Activated CD4-positive, alpha-beta T cell treated with anti-CD3 and anti-CD28 coated beads, Interleukin-2, amount 10 ng/mL, durations not matched to agents 7 days and 5 days (primary cell): Measurements from ENCODE around the gene RDH5. TPM values are rescaled to one million over a fixed set of nuclear protein-coding genes. Genes with fewer than 3 reads are reported as not detected.

Experiments used
- CTCF ChIA-PET: fragments of 350-600 bp; sonication (Branson Sonifier 250); formaldehyde crosslinking; loops from one replicate; lab custom pipeline; 2021; ENCODE audit warnings: antibody characterized with exemption; lab: Charles Lee
- POLR2A ChIA-PET: fragments of 350-600 bp; sonication (Branson Sonifier 250); formaldehyde crosslinking; loops from one replicate; lab custom pipeline; 2021; ENCODE audit warnings: antibody characterized with exemption; lab: Charles Lee
- DNase-seq: peaks from one replicate; pipeline ENCODE4 v3.0.0-alpha.2; 2020
- H3K27ac Mint-ChIP-seq: one replicate; pipeline ENCODE4 v1.8.0; 2021; ENCODE audit warnings: mild to moderate bottlenecking, moderate library complexity, mixed read lengths
- H3K27me3 Mint-ChIP-seq: one replicate; pipeline ENCODE4 v1.8.0; 2021; ENCODE audit warnings: mixed read lengths
- H3K36me3 Mint-ChIP-seq: one replicate; pipeline ENCODE4 v1.8.0; 2021; ENCODE audit warnings: low read depth, mixed read lengths
- H3K4me1 Mint-ChIP-seq: one replicate; pipeline ENCODE4 v1.8.0; 2021; ENCODE audit warnings: mixed read lengths
- H3K4me3 Mint-ChIP-seq: one replicate; pipeline ENCODE4 v1.8.0; 2021; ENCODE audit warnings: mild to moderate bottlenecking, moderate library complexity, mixed read lengths
- H3K9me3 Mint-ChIP-seq: one replicate; pipeline ENCODE4 v1.8.0; 2021; ENCODE audit warnings: mixed read lengths
- total RNA-seq, 2 experiments: library from RNA; stranded (reverse); gene quantifications; one replicate each; pipeline ENCODE4 v1.2.3, GENCODE V29; 2021

Gene RDH5
- total RNA-seq, 2 experiments from 2014 or later, result 23.3 to 25.8 TPM

DNA sequence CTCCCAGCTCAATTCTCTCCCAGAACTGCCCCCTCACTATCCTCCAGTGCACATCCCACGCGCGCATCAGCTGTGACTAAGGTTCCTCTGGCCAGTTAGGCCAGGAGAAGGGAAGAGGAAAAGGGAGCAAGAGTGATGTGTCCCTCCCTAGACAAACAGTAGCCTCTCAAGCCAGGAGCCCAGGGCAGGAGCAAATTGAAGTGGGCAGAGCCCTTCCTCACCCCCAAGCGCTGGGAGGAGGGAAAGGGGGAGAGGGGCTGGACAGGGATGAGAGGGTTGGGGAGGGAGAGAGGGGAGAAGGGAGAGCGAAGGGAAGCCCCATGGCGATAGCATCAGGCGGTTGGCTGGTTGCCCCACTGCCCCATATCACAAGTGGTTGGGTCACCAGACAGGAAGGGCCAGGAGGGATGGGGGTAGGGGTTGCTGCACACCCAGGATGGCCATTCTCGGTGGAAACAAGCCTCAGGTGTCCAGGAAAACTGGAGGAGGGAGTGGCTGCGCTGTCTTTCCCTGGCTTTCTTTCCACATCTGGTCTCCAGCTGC, 7.5 kb downstream of the RDH5 start:
- peak overlapping the region; percentile 72 for H3K27ac Mint-ChIP-seq
- no peaks in the 10 kb centered on the region for H3K9me3 Mint-ChIP-seq
- no peak for DNase-seq
- ChIA-PET POLR2A (no interaction called here), CTCF (interaction anchor here (1.5 kb wide), 2 partner anchors 11 to 90 kb away, joined by 3 to 4 read pairs; partner anchors contain the start of gene ORMDL2)
- H3K27me3 Mint-ChIP-seq, result no peaks in the 10 kb centered on the region
- peaks cover 19% of the 10 kb centered on the region for H3K36me3 Mint-ChIP-seq
- peak overlapping the region; percentile 69 for H3K4me3 Mint-ChIP-seq
- H3K4me1 Mint-ChIP-seq, result peaks cover 42% of the 10 kb centered on the region

DNA sequence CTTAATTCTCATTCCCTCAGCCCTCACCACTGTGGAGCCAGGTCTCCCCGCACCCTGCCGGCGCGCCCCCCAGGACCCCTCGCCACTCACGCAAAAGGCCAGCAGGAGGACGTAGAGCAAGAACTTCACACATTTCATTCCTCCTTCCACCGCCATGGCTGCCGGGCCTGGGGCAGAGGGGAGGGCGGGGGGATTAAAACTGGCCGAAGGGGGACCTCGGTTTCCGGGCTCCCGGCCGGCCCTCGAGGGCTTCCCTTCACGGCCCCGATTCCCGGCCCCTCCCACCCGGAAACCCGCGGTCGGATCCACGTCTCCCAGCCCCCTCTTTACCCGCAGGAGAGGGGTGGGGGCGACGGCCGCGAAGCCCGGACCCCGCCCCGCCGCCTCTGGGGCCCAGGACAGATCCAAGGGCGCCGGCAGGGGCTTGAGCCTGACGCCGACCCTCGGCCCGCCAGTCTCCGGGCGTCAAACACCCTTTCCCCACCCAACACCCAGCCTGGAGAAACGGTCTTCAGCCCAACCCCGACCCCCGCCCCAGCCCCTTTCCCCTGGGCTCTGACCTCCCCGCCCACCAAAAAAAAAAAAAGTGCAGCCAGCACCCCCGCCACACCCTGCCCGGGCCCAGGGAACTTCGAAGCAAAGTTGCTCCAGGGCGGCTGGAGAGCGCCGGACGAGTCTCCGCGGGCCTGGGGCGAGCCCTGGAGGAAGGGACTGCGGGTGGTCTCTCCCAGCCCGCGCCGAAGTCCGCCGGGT, 8.2 kb downstream of the RDH5 start:
- POLR2A ChIA-PET, result no interaction called here
- Mint-ChIP-seq H3K4me1 (peaks cover 42% of the 10 kb centered on the region), H3K9me3 (no peaks in the 10 kb centered on the region), H3K4me3 (peak overlapping the region; percentile 69), H3K27me3 (no peaks in the 10 kb centered on the region), H3K36me3 (peaks cover 19% of the 10 kb centered on the region), H3K27ac (peak overlapping the region; percentile 62)
- CTCF ChIA-PET, result interaction anchor here (1.4 to 1.7 kb wide), 5 partner anchors 9 to 90 kb away, joined by 3 to 17 read pairs (median 4); partner anchors contain the start of genes BLOC1S1 and ORMDL2
- no peak for DNase-seq

DNA sequence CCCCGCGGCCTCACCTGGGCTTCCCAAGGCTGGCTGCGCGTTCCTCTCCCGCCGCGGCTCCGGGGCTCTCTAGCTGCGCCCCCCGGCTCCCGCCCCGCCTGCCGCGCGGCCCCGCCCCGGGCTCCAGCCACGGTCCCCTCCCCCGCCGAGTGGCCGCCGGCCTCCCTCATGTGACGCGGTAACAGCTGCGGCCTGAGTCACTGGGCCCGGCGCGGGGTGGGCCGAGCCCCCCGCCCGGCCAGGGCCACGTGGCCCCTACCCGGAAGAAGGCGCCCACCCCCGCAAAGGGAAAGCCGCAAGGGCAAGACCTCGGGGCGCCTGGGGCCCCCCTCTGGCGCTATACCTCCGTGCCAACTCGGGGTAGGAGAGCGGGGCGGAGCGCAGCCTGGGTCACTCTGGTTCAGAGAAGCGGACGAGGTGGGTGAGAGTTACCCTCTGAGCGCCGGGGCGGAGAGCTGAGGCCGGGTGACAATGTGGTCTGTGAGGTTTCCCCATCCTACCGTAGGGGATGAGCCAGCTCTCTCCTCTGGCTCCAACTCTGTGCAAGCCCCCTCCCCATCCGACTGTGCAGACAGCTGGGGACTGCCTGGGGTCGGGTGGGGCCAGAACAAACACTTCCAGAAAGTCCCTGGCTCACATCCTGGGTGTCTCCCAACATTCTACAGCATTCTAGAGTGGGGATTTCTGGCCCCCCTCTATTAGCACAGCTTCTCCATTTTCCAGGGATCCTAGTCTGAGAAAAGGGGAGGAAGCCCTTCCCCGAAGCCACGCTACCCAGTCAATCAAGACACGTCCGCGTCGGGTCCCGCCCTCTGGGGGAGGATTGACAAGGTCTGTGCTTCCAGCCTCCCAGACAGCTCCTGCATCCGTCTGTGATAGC, 9.0 kb downstream of the RDH5 start, which contains the start of gene CD63:
TSS of gene CD63 (minus strand) at position 71 of the 880 bp plus-strand sequence. CDS start 668 bp downstream, outside the sequence.
- peak; percentile 58 for DNase-seq
- Mint-ChIP-seq H3K4me1 (peaks cover 42% of the 10 kb centered on the region), H3K36me3 (peaks cover 16% of the 10 kb centered on the region), H3K4me3 (peak within 1 kb of the TSS; percentile 87), H3K27me3 (no peaks in the 10 kb centered on the region), H3K9me3 (no peaks in the 10 kb centered on the region), H3K27ac (peak within 1 kb of the TSS; percentile 92)
- CTCF ChIA-PET, result interaction anchor here (0.8 to 2.3 kb wide), 13 partner anchors 9 to 529 kb away, joined by 3 to 22 read pairs (median 4); partner anchors contain the start of genes ANKRD52, BLOC1S1, RAB5B and SUOX
- POLR2A ChIA-PET, result no interaction called here

DNA sequence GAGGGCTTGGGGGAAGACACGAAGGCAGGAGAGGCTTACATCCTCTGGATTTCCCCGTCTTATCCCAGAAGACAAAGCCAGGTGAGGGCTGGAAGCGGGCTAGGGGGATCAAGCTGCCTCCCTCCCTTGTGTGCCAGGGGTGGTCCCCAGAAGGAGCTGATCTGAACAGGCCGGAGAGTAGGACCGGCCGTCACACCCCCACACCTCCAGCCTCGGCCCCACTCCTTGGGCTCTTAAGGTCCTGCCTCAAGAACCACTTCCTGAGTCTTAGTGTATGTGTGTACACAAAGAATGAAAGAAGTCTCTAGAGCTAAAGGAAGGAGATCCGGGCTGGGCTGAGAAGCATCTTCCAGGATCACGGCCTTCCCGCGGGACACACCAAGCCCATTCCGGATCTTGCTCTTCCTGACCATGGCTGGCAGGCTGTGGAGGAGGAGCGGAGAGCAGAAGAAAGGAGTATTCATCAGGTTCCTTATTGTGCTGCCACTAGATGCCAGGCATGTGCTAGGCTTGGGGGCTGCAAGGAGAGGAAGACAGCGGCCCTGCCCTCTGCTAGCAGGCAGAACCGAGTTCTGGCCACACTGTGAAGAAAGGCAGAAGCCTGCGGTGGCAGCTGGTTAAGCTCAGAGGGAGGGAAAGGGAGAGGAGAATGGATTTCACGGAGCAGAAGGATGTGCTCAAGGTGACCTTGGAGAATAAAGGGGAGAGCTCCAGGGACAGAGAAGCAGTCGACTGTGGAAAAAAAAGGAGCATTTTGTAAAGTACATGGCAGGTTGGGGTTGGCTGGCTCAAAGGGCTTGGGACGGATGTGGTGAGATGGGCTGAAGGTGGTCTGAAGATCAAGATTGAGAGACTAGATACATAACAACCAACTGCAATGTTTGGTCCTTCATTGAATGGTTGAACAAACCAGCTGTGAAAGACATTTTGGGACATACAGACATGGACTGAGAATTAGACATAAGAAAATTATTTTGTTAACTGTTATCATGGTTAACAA, 9.9 kb downstream of the RDH5 start:
- H3K27me3 Mint-ChIP-seq, result no peaks in the 10 kb centered on the region
- H3K36me3 Mint-ChIP-seq, result peaks cover 12% of the 10 kb centered on the region
- peak overlapping the region; percentile 87 for H3K4me3 Mint-ChIP-seq
- ChIA-PET POLR2A (interaction anchor here (0.5 kb wide), 1 partner anchor 1314 kb away, joined by 4 read pairs; no protein-coding TSS in a partner anchor), CTCF (interaction anchor here (0.8 to 2.3 kb wide), 15 partner anchors 8 to 528 kb away, joined by 3 to 22 read pairs (median 4); partner anchors contain the start of genes ANKRD52, BLOC1S1, RAB5B and SUOX)
- H3K27ac Mint-ChIP-seq, result peak overlapping the region; percentile 92
- H3K9me3 Mint-ChIP-seq, result no peaks in the 10 kb centered on the region
- H3K4me1 Mint-ChIP-seq, result peaks cover 36% of the 10 kb centered on the region
- DNase-seq, result peak; percentile 33

DNA sequence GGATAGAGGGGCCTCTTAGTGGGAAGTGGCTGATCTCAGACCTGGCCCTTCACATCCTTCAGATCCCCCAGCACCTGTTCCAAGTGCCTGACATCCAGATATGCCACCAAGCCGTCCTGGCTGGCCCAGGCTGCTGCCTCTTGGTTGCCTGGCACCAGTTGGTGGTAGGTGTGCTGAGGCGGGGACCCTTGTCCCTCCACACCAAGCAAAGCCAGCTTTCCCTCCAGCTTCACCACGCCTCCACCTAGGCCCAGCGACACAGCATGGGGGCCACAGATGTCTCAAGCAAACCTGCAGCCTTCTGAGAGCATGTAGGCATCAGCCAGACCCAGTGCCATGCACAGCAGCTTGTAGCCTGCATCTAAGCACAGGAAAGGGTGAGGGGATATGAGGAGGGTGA, 12.1 kb downstream of the RDH5 start:
- H3K9me3 Mint-ChIP-seq, result no peaks in the 10 kb centered on the region
- H3K4me3 Mint-ChIP-seq, result no peak overlapping the region
- ChIA-PET POLR2A (no interaction called here), CTCF (interaction anchor here (1.2 kb wide), 1 partner anchor 86 kb away, joined by 3 read pairs; the partner anchor contains the start of genes ORMDL2 and SARNP)
- H3K36me3 Mint-ChIP-seq, result no peaks in the 10 kb centered on the region
- no peak overlapping the region for H3K27ac Mint-ChIP-seq
- no peak for DNase-seq
- H3K4me1 Mint-ChIP-seq, result peaks cover 33% of the 10 kb centered on the region
- no peaks in the 10 kb centered on the region for H3K27me3 Mint-ChIP-seq

DNA sequence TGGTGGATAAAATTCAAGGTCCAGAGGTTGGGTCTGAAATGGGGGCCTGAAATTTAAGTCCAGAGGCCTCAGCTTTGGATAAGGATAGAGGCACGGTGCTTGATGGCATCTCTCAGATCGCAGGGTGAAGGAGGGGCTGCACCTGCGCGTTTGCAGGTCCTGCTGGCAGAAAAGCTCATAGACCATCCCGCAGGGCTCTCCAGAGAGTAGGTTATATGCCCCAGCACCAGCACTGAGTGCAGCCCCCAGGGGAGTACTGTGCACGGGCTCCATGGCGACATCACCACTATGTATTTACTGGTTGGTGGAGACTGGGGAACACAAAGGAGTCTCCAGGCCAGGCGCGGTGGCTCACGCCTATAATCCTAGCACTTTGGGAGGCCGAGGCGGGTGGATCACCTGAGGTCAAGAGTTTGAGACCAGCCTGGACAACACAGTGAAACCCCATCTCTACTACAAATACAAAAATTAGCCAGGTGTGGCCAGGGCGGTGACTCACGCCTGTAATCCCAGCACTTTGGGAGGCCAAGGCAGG, 12.9 kb downstream of the RDH5 start:
- POLR2A ChIA-PET, result interaction anchor here (0.6 to 1.0 kb wide), 2 partner anchors 241 to 263 kb away, joined by 3 to 4 read pairs; partner anchors contain the start of gene RAB5B
- CTCF ChIA-PET, result interaction anchor here (0.8 to 1.2 kb wide), 3 partner anchors 85 to 263 kb away, joined by 3 read pairs; partner anchors contain the start of genes ORMDL2 and SARNP
- Mint-ChIP-seq H3K27ac (no peak overlapping the region), H3K9me3 (no peaks in the 10 kb centered on the region), H3K4me1 (peaks cover 34% of the 10 kb centered on the region), H3K36me3 (no peaks in the 10 kb centered on the region), H3K4me3 (no peak overlapping the region), H3K27me3 (no peaks in the 10 kb centered on the region)
- no peak for DNase-seq

DNA sequence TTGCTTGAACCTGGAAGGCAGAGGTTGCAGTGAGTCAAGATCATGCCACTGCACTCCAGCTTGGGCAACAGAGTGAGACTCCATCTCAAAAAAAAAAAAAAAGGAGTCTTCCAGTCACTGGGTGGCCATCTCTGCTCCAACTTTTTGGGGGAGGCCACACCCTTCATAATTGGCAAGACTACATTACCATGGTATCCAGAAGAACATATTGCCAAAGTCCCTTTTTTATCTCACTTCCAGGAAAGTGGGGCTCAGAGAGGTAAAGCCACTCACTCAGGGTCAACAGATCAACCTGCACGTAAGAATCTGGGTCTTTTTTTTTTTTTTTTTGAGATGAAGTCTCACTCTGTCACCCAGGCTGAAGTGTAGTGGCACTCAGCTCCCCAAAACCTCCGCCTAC, 13.7 kb downstream of the RDH5 start:
- Mint-ChIP-seq H3K27me3 (no peaks in the 10 kb centered on the region), H3K27ac (no peak overlapping the region), H3K4me1 (peaks cover 39% of the 10 kb centered on the region), H3K36me3 (no peaks in the 10 kb centered on the region), H3K4me3 (no peak overlapping the region), H3K9me3 (no peaks in the 10 kb centered on the region)
- no peak for DNase-seq
- ChIA-PET POLR2A (interaction anchor here (1.0 kb wide), 1 partner anchor 240 kb away, joined by 4 read pairs; the partner anchor contains the start of gene RAB5B), CTCF (interaction anchor here (0.5 to 8.2 kb wide), 4 partner anchors 15 to 87 kb away, joined by 3 to 75 read pairs (median 3); partner anchors contain the start of genes BLOC1S1 and RDH5)

DNA sequence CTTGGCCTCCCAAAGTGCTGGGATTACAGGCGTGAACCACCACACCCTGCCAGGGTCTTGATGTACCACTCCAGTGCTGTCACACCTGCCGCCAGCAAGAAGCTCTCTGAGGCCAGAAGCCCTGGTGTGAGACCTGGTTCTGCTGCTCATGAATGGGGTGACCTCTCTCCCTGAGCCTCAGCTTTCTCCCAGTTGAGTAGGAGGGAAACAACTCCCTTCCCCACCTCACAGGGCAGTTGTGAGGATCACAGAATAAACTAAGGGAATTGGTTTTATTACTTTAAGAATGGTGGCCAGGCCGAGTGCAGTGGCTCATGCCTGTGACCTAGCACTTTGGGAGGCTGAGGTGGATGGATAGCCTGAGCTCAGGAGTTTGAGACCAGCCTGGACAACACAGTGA, 14.4 kb downstream of the RDH5 start:
- POLR2A ChIA-PET, result interaction anchor here (0.6 kb wide), 1 partner anchor 319 kb away, joined by 16 read pairs; no protein-coding TSS in a partner anchor
- H3K36me3 Mint-ChIP-seq, result no peaks in the 10 kb centered on the region
- DNase-seq, result no peak
- peaks cover 39% of the 10 kb centered on the region for H3K4me1 Mint-ChIP-seq
- CTCF ChIA-PET, result interaction anchor here (0.7 to 8.2 kb wide), 4 partner anchors 15 to 193 kb away, joined by 3 to 75 read pairs (median 4); partner anchors contain the start of genes BLOC1S1, PYM1 and RDH5
- H3K4me3 Mint-ChIP-seq, result no peak overlapping the region
- H3K27me3 Mint-ChIP-seq, result no peaks in the 10 kb centered on the region
- no peak overlapping the region for H3K27ac Mint-ChIP-seq
- H3K9me3 Mint-ChIP-seq, result no peaks in the 10 kb centered on the region

DNA sequence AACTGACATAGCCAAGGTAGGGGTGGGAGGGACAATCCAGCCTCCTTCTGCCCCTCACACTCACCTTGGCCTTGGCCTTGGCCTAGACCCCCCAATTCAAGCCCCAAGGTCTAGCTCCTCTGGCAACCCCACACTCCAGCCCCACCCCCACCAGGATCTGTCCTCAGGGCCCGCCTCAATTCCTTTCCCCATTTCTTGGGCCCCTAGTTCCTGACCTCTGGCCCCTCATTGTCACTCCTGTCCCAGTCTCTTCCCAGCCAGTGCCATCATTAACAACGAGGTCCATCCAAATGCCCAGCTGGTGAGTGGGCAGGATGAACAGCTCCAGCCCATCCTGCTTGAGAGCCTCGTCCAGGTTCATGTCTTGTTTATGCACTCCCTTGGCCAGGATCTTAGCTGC, 15.9 kb downstream of the RDH5 start:
- Mint-ChIP-seq H3K27ac (peak overlapping the region; percentile 41), H3K27me3 (peaks cover 2% of the 10 kb centered on the region), H3K9me3 (no peaks in the 10 kb centered on the region), H3K4me1 (peaks cover 33% of the 10 kb centered on the region), H3K36me3 (no peaks in the 10 kb centered on the region), H3K4me3 (no peak overlapping the region)
- DNase-seq, result no peak
- ChIA-PET CTCF (interaction anchor here (0.5 to 8.2 kb wide), 6 partner anchors 11 to 311 kb away, joined by 3 to 75 read pairs (median 4); partner anchors contain the start of genes BLOC1S1 and RDH5), POLR2A (no interaction called here)

DNA sequence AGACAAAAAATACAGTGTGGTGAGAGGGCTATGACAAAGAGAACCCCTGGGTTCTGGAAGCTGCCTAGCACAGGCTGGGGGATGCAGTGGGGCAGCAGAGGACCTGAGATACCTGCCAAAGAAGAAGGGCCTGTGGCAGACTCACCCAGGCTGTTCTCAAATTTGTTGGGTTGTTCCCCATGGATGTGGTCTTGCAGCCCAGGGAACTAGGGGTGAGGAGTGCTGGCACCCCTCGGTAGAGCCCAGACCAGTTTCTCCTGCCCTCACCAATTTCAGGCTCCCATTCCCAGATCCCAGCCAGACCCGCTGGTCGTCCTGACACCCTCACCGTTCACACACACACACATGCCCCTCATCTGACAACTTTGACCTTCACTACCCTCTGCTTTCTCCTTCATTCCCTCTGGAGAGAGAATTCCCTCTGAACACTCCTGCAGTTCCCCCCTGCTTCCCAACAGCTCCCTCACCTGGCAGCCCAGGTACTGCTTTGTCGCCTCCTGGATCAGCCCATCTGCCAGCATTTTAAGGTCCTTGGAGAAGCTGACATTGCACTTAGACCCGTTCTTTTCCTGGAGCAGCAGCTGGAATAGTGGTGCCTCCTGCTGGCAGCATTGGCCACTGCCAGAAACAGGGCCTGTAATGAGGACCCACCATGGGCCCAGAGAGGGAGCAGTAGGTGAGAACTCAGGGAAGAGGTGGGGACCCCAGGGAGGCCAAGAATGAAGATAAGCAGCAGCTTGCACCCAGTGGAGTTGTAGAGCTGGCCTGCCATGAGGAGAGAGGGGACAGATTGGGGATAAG, 16.8 kb downstream of the RDH5 start:
- peak; percentile 66 for DNase-seq
- Mint-ChIP-seq H3K27ac (no peak overlapping the region), H3K4me3 (peak overlapping the region; percentile 87), H3K27me3 (peaks cover 5% of the 10 kb centered on the region), H3K36me3 (no peaks in the 10 kb centered on the region), H3K4me1 (peaks cover 35% of the 10 kb centered on the region), H3K9me3 (no peaks in the 10 kb centered on the region)
- ChIA-PET CTCF (interaction anchor here (0.5 to 8.2 kb wide), 18 partner anchors 9 to 452 kb away, joined by 3 to 75 read pairs (median 4); partner anchors contain the start of genes BLOC1S1, ORMDL2, RAB5B and RDH5), POLR2A (no interaction called here)
